SKM-1 treated with dmso at 0.1 percent for 144 hours (cell line): ENCODE data around the gene FBXW7.
A peak's percentile ranks its signal among the peaks of the same experiment; 100 is the strongest.

Source experiments
- DNase-seq: peaks from one replicate; lab custom pipeline; 2025; ENCODE audit not compliant: unreplicated experiment; lab: John Stamatoyannopoulos, UW

FBXW7 gene

GRCh38 chr4:152434011-152434410 is 101.9 kb downstream of the FBXW7 start:
- no peak for DNase-seq

GRCh38 chr4:152431784-152432183 is 104.1 kb downstream of the FBXW7 start:
- no peak for DNase-seq

DNA sequence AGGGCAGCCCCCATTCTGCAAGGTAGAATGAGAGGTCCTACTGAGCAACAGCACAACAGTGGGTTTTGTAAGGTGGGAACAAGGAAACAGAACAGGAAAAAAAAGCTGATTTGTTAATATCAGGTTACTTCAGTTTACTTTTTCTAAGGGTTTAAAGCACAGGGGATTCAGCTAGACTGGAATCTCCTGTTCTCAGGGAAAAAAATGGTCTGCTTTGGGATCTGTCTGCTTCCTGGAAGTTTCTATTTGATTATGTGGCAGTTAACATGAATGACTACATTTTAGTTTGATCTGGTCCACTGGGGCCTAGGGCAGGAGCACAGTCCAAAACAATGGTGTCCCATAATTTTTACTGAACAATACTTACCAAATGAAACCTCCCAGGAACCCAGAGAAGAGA is 104.6 kb downstream of the FBXW7 start:
- DNase-seq: no peak

GRCh38 chr4:152430507-152430906 is 105.4 kb downstream of the FBXW7 start:
- no peak for DNase-seq

DNA sequence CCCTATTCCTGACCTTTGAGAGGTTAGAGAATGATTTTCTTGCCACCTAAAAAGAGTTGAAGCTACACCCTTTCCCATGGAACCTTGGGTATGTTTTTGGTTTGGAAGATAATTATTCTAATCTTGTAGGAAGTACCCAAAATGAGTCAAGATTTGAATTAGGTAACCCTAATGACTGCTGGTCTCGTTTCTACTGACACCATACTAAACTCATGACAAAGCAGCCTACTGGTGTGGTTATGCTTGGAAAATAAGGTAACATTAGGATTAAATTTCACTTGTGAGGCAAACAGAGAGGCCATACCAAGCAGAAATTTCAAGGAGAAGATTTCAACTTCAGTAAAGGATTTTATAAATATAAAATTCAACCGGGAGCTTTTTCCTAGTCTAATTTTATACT is 107.9 kb downstream of the FBXW7 start:
- DNase-seq: no peak

DNA sequence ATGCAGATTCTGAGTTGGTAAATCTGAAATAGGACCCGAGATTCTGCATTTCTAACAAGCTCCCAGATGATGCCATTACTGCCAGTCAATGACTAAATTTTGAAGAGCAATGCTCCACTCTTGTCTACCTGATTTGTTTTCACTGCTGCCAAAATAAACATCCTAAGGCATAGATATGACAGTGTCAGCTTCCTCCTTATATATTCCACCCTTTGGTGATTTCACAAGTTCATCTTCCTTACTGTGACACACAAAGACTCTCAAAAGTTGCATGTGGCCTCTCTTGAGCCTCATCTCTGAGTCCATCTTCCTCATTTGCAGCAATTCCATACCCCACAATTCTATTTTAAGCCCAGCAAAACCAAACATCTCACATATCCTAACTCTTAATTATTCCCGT is 110.9 kb downstream of the FBXW7 start:
- DNase-seq: peak; percentile 83

DNA sequence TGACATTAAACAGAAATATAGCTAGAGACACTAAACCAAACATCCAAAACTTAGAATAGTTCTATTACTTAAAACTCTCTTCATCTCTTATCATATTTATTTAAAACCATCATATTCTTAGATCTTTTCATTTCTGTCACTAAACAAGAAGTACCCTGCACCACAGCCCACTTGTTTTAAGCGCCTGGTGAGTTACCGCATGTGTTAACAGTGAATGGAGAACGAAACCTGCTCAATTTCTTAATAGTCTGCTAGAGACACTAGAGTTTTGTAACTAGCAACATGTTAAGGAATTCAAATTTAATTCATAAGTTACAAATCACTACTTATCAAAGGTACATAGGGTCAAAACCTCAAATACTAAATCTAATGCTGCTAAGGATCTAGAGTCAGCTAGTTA is 111.5 kb downstream of the FBXW7 start:
- no peak for DNase-seq

DNA sequence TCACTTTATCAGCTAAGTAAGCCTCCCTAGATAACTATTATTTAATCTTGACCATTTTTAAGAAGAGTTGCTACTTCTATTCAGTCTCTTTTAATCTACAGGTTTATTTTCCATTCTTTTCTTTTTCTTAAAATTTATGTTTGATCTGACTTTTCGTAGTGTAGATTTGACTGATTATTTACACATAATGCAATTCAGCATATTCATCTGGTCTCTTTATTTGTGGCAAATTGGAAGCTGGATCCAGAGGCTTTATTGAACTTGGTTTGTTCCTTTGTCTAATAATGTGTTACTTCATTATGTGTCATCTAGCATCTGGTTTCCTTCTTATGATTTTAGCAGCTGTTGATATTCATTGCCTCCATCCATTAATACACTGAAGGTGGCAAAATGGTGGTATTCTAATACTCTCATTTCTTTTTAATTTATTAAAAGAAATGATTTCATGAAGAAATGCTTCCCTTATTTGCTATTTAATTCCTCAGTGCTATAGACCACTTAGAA is 113.0 kb downstream of the FBXW7 start:
- DNase-seq: no peak

DNA sequence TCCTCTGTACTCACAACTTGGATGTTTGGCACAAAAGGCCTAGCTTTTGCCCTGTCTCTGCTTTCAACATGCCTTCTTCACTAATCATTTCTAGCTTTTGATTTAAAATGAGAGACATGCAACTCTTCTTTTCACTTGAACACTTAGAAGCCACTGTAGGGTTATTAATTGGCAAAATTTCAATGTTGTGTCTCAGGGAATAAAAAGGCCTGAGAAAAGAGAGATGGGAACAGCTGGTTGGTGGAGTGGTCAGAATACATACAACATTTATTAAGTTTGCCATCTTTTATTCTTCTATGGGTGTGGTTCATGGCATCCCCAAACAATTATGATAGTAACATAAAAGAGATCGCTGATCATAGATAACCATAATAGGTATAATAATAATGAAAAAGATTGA is 114.3 kb downstream of the FBXW7 start:
- no peak for DNase-seq

- no peak for DNase-seq
Observed at GRCh38 chr4:152419809-152420208, 116.1 kb downstream of the FBXW7 start.

DNA sequence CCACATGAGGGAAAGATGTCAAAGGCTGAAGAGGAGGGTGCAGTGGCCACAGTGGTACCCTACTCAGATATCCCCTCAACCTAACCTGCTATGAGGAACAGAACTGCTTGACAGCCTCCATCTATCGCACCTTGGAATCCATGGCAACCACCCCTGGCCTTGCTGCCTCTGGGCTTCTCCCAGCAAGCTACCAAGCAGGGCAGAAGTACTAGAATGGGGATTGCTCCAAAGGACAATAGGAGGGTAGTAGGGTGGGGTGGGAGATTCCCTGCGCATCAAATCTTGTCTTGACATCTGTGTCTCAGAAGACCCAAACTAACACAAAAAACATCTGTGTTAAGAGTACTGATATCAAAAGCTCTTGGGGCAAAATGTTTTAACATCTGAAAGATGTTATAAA is 118.2 kb downstream of the FBXW7 start:
- no peak for DNase-seq

DNA sequence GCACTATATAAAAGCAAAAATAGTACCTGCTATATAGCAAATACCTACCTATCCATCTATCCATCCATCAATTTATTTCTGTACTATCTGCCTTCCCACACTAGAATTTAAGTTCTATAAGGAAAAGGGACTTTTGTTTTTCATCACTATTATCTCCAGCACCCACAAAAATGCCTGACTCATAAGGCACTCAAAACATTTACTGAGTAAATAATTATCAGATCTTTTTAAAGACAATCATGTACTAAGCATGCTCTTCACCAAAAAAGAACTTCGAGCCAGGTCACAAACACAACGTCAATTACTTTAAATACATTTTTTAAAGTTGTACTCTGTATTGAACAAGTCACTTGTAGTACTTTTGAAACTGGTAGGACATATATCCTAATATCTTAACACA is 119.9 kb downstream of the FBXW7 start:
- no peak for DNase-seq

DNA sequence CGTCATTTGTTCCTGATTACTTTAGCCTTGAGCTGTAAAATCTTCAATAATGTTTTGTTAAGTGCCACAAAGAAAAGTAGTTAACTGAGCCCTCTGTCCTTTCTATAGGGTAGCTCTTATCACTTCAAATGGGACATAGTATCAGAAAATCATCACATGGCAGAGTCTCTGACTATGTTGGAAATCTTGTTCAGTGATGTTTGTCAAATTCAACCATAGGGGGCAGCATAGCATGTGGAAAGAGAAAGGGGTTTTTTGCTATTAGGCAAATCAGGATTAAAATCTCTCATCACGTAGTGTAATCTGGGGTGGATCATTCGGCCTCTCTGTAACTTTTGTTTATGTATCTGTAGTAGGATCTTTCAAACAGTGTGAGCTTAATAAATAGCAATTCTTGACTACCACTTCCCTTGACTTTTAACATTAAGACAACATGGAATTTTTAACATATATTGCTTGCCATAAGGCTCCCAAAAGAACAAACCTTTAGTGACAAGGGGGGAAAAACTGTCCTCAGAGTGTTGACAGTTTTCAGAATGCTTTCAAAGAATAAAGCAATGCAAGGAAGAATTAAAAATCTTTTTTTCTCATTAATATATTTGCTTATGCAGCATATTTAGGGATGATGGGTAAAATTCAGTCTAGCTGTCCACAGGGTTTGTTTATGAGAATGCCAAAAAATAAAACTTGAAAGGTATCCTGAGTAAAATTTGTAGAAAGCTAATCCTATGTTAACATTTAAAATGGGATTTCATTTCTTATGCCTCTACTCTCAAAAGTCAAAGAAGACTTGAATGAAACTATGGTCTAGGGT is 127.2 kb downstream of the FBXW7 start:
- peak; percentile 42 for DNase-seq

DNA sequence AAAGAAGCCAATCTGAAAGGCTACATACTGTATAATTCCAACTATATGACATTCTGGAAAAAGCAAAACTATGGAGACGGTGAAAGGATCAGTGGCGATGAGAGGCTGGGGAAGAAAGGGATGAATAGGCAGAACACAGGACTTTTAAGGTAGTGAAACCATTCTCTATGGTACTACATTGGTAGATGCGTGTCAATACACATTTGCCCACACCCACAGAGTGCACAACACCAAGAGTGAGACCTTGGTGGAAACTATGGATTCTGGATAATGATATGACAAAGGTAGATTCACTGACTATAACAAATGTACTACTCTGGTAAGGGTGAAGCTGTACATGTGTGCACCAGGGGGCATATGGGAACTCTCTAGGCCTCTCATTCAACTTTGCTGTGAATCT is 134.5 kb downstream of the FBXW7 start:
- DNase-seq: no peak

- peak; percentile 94 for DNase-seq
Observed at GRCh38 chr4:152399246-152399645, 136.6 kb downstream of the FBXW7 start.

- no peak for DNase-seq
Observed at GRCh38 chr4:152398060-152398459, 137.8 kb downstream of the FBXW7 start.

DNA sequence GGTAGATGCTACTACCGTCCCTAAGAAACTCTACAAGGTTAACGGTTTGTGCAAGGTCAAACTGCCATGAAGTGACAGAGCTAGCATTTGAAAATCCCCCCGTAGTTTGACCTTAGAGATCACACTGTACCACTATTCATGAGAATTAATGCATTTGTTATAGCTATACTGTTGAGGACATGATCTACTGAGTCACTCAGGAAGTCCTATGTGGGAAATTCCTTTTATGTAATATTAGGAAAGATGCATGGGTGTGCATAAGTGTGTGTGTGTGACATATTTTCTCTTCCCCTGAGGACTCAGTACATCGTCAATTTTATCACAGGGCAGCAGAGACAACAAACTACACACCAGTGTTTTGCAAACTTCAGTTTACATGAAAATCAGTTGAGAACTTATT is 141.1 kb downstream of the FBXW7 start:
- no peak for DNase-seq

- DNase-seq: no peak
Observed at GRCh38 chr4:152392079-152392478, 143.8 kb downstream of the FBXW7 start.

- no peak for DNase-seq
Observed at GRCh38 chr4:152390216-152390615, 145.7 kb downstream of the FBXW7 start.

GRCh38 chr4:152389359-152389758 is 146.5 kb downstream of the FBXW7 start:
- no peak for DNase-seq

GRCh38 chr4:152385551-152385950 is 150.3 kb downstream of the FBXW7 start:
- no peak for DNase-seq

DNA sequence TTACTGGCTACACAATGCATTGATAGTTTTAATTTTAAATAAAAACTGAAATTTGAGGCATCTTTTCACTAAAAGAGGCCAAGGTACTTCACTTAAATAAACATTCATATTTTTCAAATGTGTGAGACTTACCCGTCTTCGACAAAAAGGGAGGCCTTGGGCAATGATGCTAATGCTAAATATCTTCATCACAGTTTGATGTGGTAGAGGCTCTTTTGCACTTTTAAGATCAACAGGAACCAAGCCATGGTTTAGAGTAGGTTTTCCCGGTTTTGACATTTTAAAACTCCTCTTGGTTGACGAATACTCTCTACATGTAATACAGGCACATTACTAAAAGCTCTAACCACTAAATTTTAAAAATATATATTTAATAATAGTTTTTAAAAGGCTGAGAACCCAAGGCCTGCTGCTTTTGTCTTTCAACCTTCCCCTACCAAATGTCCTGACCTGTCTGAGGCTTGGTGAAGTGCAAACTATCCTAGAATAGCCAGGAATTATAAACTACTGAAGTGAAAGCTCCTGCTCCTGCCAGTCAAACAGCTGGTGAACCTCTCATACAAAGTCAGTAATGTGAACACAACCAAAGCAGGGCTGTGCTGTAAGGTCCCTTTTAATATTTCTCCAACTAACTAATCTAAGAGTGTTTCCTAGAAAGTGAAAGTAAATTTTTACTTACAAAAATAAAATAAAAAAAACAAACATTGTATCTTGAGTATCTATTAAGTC is 153.7 kb downstream of the FBXW7 start:
- no peak for DNase-seq
